ENCODE results near the gene ENO4. TPM values are rescaled to one million over a fixed set of nuclear protein-coding genes. Genes with fewer than 3 reads are reported as not detected.

ENO4 gene
- total RNA-seq, 1 experiment from 2014 or later = 0.42 TPM

GRCh38 chr10:116838143-116838725 is 11.1 kb upstream of the ENO4 start:
- Mint-ChIP-seq H3K36me3 (no peaks in the 10 kb centered on the region), H3K27me3 (ENCODE audit: low read depth) (peaks cover 4% of the 10 kb centered on the region; the same call in 1 of the 2 replicates), H3K27ac (no peak overlapping the region), H3K4me1 (peaks cover 72% of the 10 kb centered on the region), H3K4me3 (no peak overlapping the region), H3K9me3 (no peaks in the 10 kb centered on the region)
- CTCF ChIA-PET = interaction anchor here (0.6 to 3.0 kb wide), 10 partner anchors 11 to 337 kb away, joined by 3 to 10 read pairs (median 5); partner anchors contain the start of gene ENO4
- DNase-seq (ENCODE audit: low spot score) (no peak), ATAC-seq (no peak)
- POLR2A ChIA-PET = interaction anchor here (3.5 kb wide), 1 partner anchor 11 kb away, joined by 15 read pairs; the partner anchor contains the start of gene ENO4
- no peak for TF ChIP-seq FOXK1 (CRISPR knock-in tag; IDR thresholded peaks at IDR 0.05)
- TF ChIP-seq IRF2 (CRISPR knock-in tag; IDR thresholded peaks at IDR 0.05; ENCODE audit: borderline replicate concordance, low read depth) = no peak
- no peak for TF ChIP-seq NR2C2 (CRISPR knock-in tag; IDR thresholded peaks at IDR 0.05)
- no peak for TF ChIP-seq OVOL2 (CRISPR knock-in tag; IDR thresholded peaks at IDR 0.05; ENCODE audit: borderline replicate concordance)
- TF ChIP-seq ATF6 (CRISPR knock-in tag; IDR thresholded peaks at IDR 0.05) = no peak
- no peak for TF ChIP-seq ZMAT4 (CRISPR knock-in tag; IDR thresholded peaks at IDR 0.05)
- TF ChIP-seq E2F5 (CRISPR knock-in tag; IDR thresholded peaks at IDR 0.05) = no peak
- TF ChIP-seq ZNF121 (CRISPR knock-in tag; IDR thresholded peaks at IDR 0.05) = no peak
- TF ChIP-seq ARID4B (CRISPR knock-in tag; IDR thresholded peaks at IDR 0.05; ENCODE audit: borderline replicate concordance) = no peak
- TF ChIP-seq MYBL2 (CRISPR knock-in tag; IDR thresholded peaks at IDR 0.05) = no peak
- no peak for TF ChIP-seq KAT7 (CRISPR knock-in tag; IDR thresholded peaks at IDR 0.05; ENCODE audit: borderline replicate concordance)
- TF ChIP-seq MLX (CRISPR knock-in tag; IDR thresholded peaks at IDR 0.05) = no peak

GRCh38 chr10:116840389-116841075 is 8.8 kb upstream of the ENO4 start:
- Mint-ChIP-seq H3K9me3 (no peaks in the 10 kb centered on the region), H3K36me3 (no peaks in the 10 kb centered on the region), H3K4me1 (peaks cover 56% of the 10 kb centered on the region), H3K4me3 (no peak overlapping the region), H3K27ac (no peak overlapping the region), H3K27me3 (ENCODE audit: low read depth) (no peaks in the 10 kb centered on the region)
- DNase-seq (ENCODE audit: low spot score) (no peak), ATAC-seq (no peak)
- ChIA-PET POLR2A (interaction anchor here (0.6 to 1.4 kb wide), 2 partner anchors 9 to 14 kb away, joined by 4 to 5 read pairs; partner anchors contain the start of gene ENO4), CTCF (interaction anchor here (0.6 to 1.6 kb wide), 6 partner anchors 9 to 334 kb away, joined by 3 to 6 read pairs (median 4); partner anchors contain the start of gene ENO4)
- TF ChIP-seq ZSCAN18 (CRISPR knock-in tag; IDR thresholded peaks at IDR 0.05) (no peak), FOXK1 (CRISPR knock-in tag; IDR thresholded peaks at IDR 0.05) (no peak), MYBL2 (CRISPR knock-in tag; IDR thresholded peaks at IDR 0.05) (no peak), GABPB1 (CRISPR knock-in tag; IDR thresholded peaks at IDR 0.05) (no peak), ZMAT4 (CRISPR knock-in tag; IDR thresholded peaks at IDR 0.05) (no peak), ZNF317 (CRISPR knock-in tag; IDR thresholded peaks at IDR 0.05; ENCODE audit: borderline replicate concordance, low read depth) (no peak), TCF7 (CRISPR knock-in tag; IDR thresholded peaks at IDR 0.05; ENCODE audit: low read depth) (no peak), STAT6 (CRISPR knock-in tag; conservative IDR thresholded peaks at IDR 0.05; ENCODE audit: low read depth) (no peak), KAT7 (CRISPR knock-in tag; IDR thresholded peaks at IDR 0.05; ENCODE audit: borderline replicate concordance) (no peak)

Measured in WTC11 (cell line).